DOHH2 (cell line): Measurements from ENCODE around the gene RNF213.

ENCODE experiments used
- H3F3A ChIP-seq: fragments of 200-600 bp; sonication (generic), shearing (Covaris generic); 2 replicates; pipeline ENCODE4 v1.6.0; 2016; ENCODE audit warnings: antibody characterized with exemption, mild to moderate bottlenecking; ENCODE audit not compliant: control insufficient read depth, insufficient read depth
- H3K27ac ChIP-seq: fragments of 200-600 bp; sonication (generic); 2 replicates; pipeline ENCODE4 v1.5.1; 2014; ENCODE audit warnings: low read depth, mild to moderate bottlenecking, low read length, moderate library complexity
- H3K27me3 ChIP-seq: fragments of 200-600 bp; sonication (generic); 2 replicates; pipeline ENCODE4 v1.6.1; 2014; ENCODE audit warnings: mild to moderate bottlenecking, low read length, mixed read lengths; ENCODE audit not compliant: control insufficient read depth
- H3K36me3 ChIP-seq: fragments of 200-600 bp; sonication (generic); 2 replicates; pipeline ENCODE4 v1.6.1; 2014; ENCODE audit warnings: mild to moderate bottlenecking, low read length, moderate library complexity, mixed read lengths; ENCODE audit not compliant: control insufficient read depth
- H3K4me1 ChIP-seq: fragments of 200-600 bp; sonication (generic); 2 replicates; pipeline ENCODE4 v1.6.1; 2014; ENCODE audit warnings: mild to moderate bottlenecking, low read length, mixed read lengths; ENCODE audit not compliant: control insufficient read depth
- H3K4me2 ChIP-seq: fragments of 200-600 bp; sonication (generic); 2 replicates; pipeline ENCODE4 v1.6.0; 2014; ENCODE audit warnings: mild to moderate bottlenecking, low read length, moderate library complexity
- H3K4me3 ChIP-seq: fragments of 200-600 bp; sonication (generic); 2 replicates; pipeline ENCODE4 v1.5.1; 2014; ENCODE audit warnings: mild to moderate bottlenecking, low read length, mixed read lengths
- H3K79me2 ChIP-seq: fragments of 200-600 bp; sonication (generic); 2 replicates; pipeline ENCODE4 v1.6.1; 2014; ENCODE audit warnings: mild to moderate bottlenecking, low read length, mixed read lengths; ENCODE audit not compliant: control insufficient read depth
- H3K9me2 ChIP-seq: fragments of 200-600 bp; sonication (generic); replicated peaks from 2 replicates; pipeline ENCODE4 v1.6.1; 2014; ENCODE audit warnings: mild to moderate bottlenecking, low read length, mixed read lengths; ENCODE audit not compliant: control insufficient read depth
- H3K9me3 ChIP-seq: fragments of 200-600 bp; sonication (generic); 2 replicates; pipeline ENCODE4 v1.6.1; 2014; ENCODE audit warnings: antibody characterized with exemption, low read length, mixed read lengths; ENCODE audit not compliant: control insufficient read depth, insufficient read depth
- H4K20me1 ChIP-seq: fragments of 200-600 bp; sonication (generic); 2 replicates; pipeline ENCODE4 v1.6.0; 2014; ENCODE audit warnings: low read depth, mild to moderate bottlenecking, antibody characterized with exemption, low read length, moderate library complexity; ENCODE audit not compliant: control insufficient read depth, insufficient read depth
- CTCF ChIP-seq: fragments of 200-600 bp; sonication (generic); IDR thresholded peaks from one replicate; pipeline ENCODE4 v1.5.1; 2014; ENCODE audit warnings: antibody characterized with exemption, mild to moderate bottlenecking, low read depth, low read length; ENCODE audit not compliant: poor library complexity, severe bottlenecking
- EZH2phosphoT487 ChIP-seq: fragments of 200-600 bp; sonication (generic); IDR thresholded peaks from 2 replicates; pipeline ENCODE4 v1.6.1; 2017; ENCODE audit warnings: borderline replicate concordance, mild to moderate bottlenecking, antibody characterized with exemption, low read length, moderate library complexity, mixed read lengths

RNF213 gene

GRCh38 chr17:80372456-80372855 is 111.8 kb downstream of the RNF213 start:
- no peak overlapping the region for H3K4me2 ChIP-seq
- H3K27me3 ChIP-seq = no peaks in the 10 kb centered on the region
- H3K27ac ChIP-seq = no peak overlapping the region
- H3K4me1 ChIP-seq = no peaks in the 10 kb centered on the region
- H3K9me3 ChIP-seq = no peaks in the 10 kb centered on the region
- no peak for TF ChIP-seq EZH2phosphoT487
- TF ChIP-seq CTCF = no peak
- no peaks in the 10 kb centered on the region for H3K36me3 ChIP-seq
- H3K9me2 ChIP-seq = no peaks in the 10 kb centered on the region
- H3K4me3 ChIP-seq = no peak overlapping the region
- no peaks in the 10 kb centered on the region for H4K20me1 ChIP-seq
- no peaks in the 10 kb centered on the region for H3F3A ChIP-seq
- no peaks in the 10 kb centered on the region for H3K79me2 ChIP-seq

GRCh38 chr17:80372922-80373570 is 112.4 kb downstream of the RNF213 start:
- H3K9me2 ChIP-seq = no peaks in the 10 kb centered on the region
- no peak for TF ChIP-seq EZH2phosphoT487
- TF ChIP-seq CTCF = no peak

GRCh38 chr17:80374039-80374731 is 113.5 kb downstream of the RNF213 start:
- no peaks in the 10 kb centered on the region for H3K36me3 ChIP-seq
- no peaks in the 10 kb centered on the region for H4K20me1 ChIP-seq
- no peaks in the 10 kb centered on the region for H3K79me2 ChIP-seq
- H3K4me2 ChIP-seq = no peak overlapping the region
- no peaks in the 10 kb centered on the region for H3K27me3 ChIP-seq
- H3K9me2 ChIP-seq = no peaks in the 10 kb centered on the region
- H3K4me1 ChIP-seq = no peaks in the 10 kb centered on the region
- no peak overlapping the region for H3K4me3 ChIP-seq
- TF ChIP-seq EZH2phosphoT487 (no peak), CTCF (no peak)
- no peaks in the 10 kb centered on the region for H3K9me3 ChIP-seq
- no peak overlapping the region for H3K27ac ChIP-seq
- no peaks in the 10 kb centered on the region for H3F3A ChIP-seq

More at GRCh38 chr17:80372922-80373570, 112.4 kb downstream of the RNF213 start:
- Histone ChIP-seq H3K4me2 (no peak overlapping the region), H3K9me3 (no peaks in the 10 kb centered on the region), H3K27ac (no peak overlapping the region), H3K27me3 (no peaks in the 10 kb centered on the region), H3K4me3 (no peak overlapping the region), H3K79me2 (no peaks in the 10 kb centered on the region), H3K4me1 (no peaks in the 10 kb centered on the region), H3F3A (no peaks in the 10 kb centered on the region), H3K36me3 (no peaks in the 10 kb centered on the region), H4K20me1 (no peaks in the 10 kb centered on the region)
